ENCODE measurements around the gene PEX14.

PEX14 gene

GRCh38 chr1:10615932-10616671, 141.4 kb downstream of the PEX14 start:
- no peak for DNase-seq (ENCODE audit: low read depth in 4 of 4, low spot score in 1 of 4)

DNA sequence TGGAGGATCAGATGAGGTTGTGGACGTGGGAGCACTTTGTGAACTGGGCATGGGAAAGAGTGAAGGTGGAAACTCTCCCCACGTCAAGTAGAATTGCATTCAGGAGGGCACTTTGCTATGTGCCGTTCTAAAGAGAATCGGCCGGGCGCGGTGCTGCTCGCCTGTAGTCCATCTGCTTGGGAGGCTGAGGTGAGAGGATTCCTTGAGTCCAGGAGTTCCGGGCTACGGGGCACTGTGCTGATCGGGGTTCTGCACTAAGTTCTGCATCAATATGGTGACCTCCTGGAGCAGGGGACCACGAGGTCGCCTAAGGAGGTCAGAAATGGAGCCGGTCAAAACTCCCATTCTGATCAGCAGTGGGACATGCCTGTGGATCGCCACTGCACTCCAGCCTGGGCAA, 141.9 kb downstream of the PEX14 start:
- DNase-seq (ENCODE audit: low read depth in 4 of 4, low spot score in 1 of 4): no peak

DNA sequence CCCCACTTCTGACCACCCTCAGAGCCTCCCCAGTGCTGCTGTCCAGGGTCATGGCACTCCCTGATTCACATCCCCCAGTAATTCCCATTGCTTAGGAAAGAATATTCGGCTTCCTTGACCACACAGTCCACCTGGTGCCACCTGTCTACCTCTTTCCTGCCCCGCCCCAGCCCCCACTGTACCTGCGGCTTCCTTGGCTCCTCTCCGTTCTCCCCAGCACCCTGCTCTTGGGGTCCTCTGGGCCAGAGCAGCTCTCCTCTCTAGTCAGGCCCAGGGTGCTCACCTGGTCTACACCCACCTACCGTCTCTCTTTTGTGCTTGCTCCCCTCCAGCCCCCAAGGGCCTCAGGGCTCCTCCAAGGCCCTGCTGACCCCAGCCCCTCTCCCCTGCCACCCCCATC, 142.6 kb downstream of the PEX14 start:
- DNase-seq (ENCODE audit: low read depth in 4 of 4, low spot score in 1 of 4): no peak

GRCh38 chr1:10617931-10618885, 143.5 kb downstream of the PEX14 start:
- no peak for DNase-seq (ENCODE audit: low read depth in 4 of 4, low spot score in 1 of 4)

DNA sequence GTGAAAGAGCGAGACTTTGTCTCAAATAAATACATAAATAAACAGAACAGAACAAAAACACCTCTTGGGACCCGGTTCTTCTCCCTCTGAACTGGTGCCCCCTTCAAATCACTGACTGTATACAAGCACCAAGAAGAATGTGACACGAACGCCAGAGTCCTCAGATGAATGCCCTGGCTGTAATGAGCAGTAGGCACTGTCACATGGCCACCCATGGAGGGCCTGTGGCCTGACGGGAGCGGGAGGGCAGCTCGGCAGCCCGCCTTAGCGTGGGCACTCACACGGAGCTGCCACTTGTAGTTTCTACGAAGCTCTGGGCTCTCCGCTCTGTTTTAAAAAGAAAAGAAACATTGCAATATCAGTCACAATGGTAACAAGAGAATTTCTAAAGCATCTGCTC, 146.0 kb downstream of the PEX14 start:
- no peak for DNase-seq (ENCODE audit: low read depth in 4 of 4, low spot score in 1 of 4)

- no peak for DNase-seq (ENCODE audit: low read depth in 4 of 4, low spot score in 1 of 4)
Observed at GRCh38 chr1:10621906-10622305, 147.2 kb downstream of the PEX14 start.

GRCh38 chr1:10622910-10623685, 148.3 kb downstream of the PEX14 start:
- DNase-seq (ENCODE audit: low read depth in 4 of 4, low spot score in 1 of 4): no peak

DNA sequence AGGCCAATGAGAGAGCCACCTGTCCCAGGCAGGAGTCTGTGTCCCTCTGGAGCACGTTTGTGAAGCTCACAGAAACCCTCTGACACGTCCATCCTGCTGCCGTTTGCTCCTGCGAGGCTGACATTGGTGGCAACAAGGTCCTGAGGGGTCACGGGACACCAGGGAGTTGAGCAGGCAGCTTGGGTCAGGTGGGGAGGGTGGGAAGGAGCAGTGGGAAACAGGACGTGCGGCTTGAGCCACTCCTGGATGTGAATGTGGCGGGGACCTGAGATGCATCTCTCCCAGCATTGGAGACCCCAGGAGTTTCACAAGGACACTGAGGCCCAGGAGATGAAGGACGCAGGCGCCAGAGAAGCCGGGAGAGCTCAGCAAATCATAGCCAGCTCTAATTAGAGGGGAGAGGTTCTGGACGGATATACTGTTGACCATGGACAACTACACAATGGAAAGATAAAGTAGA, 149.0 kb downstream of the PEX14 start:
- no peak for DNase-seq (ENCODE audit: low read depth in 4 of 4, low spot score in 1 of 4)

DNA sequence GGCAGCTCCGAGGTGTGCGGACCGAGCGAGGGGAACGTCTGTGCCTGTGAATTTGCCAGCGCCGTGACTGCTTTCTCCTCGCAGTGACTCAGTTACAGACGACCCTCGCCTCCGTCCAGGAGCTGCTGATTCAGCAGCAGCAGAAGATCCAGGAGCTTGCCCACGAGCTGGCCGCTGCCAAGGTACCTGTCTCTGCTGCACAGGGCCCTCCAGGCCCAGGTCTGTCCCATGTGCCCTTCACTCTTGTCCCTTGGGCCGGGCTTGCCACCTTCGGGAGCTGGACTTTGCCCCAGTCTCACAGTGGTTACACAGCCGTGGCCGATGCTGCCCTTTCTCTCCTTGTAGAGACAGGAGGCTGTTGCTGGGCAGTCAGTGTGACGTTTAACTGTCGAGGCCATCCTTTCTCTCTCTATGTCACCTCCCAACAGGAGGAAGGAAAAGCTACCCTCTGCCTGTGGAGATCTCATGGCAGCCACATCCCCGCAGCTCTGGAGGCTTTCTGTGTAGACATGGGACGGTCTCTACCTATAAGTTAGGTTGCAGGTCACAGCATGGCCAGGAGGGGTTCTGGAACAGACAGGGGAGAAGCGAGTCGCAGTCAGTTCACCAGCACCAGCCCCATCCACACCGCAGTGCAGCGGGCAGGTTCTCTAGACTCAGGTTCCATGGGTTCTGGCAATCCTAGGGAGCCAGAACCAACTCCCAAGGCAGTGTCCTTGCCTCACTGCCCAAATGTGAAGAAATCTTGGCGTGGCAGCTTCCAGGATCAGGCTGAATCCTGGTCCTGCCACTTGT, 149.7 kb downstream of the PEX14 start:
- DNase-seq (ENCODE audit: low read depth in 4 of 4, low spot score in 1 of 4): no peak

DNA sequence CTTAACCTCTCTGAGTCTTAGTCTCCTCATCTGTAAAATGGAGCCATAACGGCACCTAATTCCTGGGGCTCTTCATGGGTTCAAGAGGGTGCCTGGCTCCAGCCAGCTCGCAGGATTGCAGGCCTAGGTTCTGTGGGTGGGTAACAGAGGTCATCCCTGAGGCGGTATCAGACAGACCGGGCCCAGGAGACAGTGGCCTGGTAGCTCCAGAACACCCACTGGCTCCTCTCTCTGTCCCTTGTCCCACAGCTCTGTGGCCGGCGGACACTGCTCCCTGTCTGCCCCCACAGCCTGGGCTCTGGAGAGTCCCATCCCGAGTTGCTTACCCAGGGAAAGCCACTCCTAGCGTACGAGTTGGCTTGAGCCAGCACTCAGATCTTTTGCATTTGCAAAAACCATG, 150.3 kb downstream of the PEX14 start:
- DNase-seq (ENCODE audit: low read depth in 4 of 4, low spot score in 1 of 4): no peak

DNA sequence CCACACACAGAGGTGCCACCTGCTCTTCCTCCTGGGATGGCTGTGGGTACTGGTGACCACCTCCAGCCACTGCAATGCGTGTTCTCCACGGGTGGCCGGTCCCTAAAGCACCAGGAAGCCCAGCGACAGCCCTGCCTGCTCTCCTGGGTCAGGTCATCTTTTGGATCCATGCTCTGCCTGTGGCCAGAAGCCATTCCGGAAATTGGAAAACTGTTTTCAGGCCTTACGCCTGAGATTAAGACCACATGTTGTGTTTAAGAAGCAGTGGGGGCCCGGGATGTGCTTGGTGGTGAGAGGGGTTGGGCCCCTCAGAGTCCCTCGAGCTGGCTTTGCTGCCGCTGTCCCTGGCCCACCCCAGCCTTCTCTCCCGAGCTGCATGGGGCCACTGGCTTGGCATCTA, 150.8 kb downstream of the PEX14 start:
- no peak for DNase-seq (ENCODE audit: low read depth in 4 of 4, low spot score in 1 of 4)

DNA sequence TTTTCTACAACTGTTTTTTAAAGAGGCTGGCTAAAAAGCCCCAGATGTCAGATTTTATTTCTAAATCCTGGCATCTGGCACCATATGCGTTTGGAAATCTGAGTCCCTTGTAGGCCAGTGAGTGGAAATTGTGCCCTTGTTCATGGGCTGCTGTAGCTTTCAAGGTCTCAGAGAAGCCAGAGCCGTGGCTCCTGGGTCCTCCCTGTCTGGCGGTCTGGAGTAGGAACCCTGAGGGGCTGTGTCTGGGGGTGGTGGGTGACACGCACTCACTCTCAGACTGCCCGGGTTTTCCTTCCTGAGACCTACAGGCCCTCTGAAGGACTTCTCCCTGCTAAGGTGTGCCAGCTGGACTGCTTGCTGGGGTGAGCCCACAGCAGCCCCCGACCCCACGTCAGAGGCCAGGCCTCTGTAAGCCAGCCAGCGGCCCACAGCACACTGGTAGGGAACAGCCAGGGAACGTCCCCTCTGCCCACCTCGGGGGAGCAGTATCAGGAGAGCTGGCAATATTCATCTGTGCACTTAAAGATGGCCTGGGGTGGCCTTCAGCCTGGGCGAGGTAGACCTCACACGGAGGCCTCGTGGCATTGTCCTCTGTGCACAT, 151.5 kb downstream of the PEX14 start:
- DNase-seq (ENCODE audit: low read depth in 4 of 4, low spot score in 1 of 4): no peak

DNA sequence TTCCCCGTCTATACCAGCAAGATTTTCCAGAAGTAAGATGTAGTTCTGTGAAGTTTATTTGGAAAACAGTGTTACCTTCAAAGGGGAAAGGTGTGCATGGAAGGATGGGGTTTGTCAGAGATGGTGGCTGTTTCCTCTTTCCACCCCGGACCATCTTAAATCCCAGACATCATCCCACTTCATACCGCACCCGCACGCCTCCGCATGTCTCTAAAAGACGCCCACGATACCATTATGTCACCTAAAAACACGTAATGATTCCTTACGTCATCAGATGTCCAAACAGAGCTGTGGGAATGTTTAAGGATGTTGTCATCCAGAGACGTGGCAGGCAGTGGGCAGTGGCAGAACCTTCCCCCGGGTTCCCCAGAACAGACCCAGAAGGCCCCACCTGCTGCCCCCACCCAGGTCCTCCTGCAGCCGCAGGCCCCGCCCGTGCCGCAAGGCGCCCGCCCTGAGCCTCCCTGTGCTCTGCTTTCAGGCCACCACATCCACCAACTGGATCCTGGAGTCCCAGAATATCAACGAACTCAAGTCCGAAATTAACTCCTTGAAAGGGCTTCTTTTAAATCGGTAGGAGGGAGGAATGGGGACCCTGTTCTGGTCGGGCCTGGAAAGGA, 152.2 kb downstream of the PEX14 start:
- no peak for DNase-seq (ENCODE audit: low read depth in 4 of 4, low spot score in 1 of 4)

- no peak for DNase-seq (ENCODE audit: low read depth in 4 of 4, low spot score in 1 of 4)
Observed at GRCh38 chr1:10628685-10629084, 153.9 kb downstream of the PEX14 start.

DNA sequence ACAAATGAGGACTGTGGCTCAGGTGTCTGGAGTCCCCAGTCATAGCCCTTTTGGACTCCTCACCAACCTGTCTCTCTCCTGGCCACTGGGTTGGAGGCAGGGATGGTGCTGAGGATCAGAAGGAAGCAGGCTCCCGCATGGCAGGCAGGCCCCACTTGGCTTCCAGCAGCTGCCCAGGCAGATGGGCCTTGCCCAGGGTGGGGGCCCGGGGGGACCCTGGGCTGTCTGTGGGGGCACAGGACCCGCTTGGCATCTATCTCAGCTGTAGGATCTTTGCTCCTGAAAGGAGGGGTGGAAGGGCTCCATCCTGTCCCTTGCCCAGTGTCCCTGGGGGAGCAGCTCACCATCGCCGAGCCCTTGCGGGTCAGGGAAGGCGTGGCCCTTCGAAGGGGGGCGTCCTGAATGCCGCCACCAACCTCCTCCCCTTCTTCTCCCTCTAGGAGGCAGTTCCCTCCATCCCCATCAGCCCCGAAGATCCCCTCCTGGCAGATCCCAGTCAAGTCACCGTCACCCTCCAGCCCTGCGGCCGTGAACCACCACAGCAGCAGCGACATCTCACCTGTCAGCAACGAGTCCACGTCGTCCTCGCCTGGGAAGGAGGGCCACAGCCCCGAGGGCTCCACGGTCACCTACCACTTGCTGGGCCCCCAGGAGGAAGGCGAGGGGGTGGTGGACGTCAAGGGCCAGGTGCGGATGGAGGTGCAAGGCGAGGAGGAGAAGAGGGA, 154.5 kb downstream of the PEX14 start:
- no peak for DNase-seq (ENCODE audit: low read depth in 4 of 4, low spot score in 1 of 4)

- no peak for DNase-seq (ENCODE audit: low read depth in 4 of 4, low spot score in 1 of 4)
Observed at GRCh38 chr1:10629816-10630571, 155.2 kb downstream of the PEX14 start.

GRCh38 chr1:10630661-10631120, 155.9 kb downstream of the PEX14 start:
- DNase-seq (ENCODE audit: low read depth in 4 of 4, low spot score in 1 of 4): no peak

DNA sequence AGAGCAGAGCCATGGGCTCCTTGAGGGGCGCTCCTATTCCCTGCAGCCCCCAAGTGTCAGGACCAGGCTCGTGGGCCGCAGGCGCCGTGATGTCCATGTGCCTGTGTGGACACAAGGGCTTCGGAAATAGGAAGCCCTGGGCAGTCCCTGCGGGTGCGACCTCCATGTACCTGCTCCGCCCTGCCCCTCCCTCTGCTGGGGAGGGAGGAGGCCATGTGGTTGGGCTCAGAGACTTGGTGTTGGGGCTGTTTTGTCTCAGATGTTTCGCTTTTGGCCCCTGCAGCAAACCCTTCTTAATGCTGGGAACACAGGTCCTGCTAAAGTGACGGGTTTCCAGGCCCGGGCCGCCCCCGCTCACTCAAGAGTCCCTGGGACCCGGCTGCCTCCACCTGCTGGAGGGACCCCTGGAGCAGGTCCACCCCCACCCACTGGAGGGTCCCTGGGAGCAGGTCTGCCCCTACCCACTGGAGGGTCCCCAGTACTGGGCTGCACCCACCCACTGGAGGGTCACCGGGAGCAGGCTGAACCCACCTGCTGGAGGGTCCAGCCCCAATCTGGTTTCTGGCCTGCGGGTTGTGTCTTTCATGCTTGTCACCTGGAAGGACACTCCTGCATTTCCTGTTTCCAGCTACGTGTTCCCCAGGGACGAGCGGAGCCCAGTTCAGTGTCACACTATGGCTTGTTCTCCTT, 156.5 kb downstream of the PEX14 start:
- no peak for DNase-seq (ENCODE audit: low read depth in 4 of 4, low spot score in 1 of 4)
